HG02610 (cell line): ENCODE results near the gene HPS5.
"Not testable (repeated sequence)": the region's sequence is repeated elsewhere in the genome, so short reads cannot be mapped to it uniquely, and the experiment has no call there.

ENCODE experiments used
- ATAC-seq: cut with Tn5 transposase; IDR thresholded peaks from one replicate; pipeline ENCODE4 v1.9.1; 2021; ENCODE audit warnings: mild to moderate bottlenecking, moderate library complexity; ENCODE audit not compliant: unreplicated experiment

The HPS5 gene, protein sequence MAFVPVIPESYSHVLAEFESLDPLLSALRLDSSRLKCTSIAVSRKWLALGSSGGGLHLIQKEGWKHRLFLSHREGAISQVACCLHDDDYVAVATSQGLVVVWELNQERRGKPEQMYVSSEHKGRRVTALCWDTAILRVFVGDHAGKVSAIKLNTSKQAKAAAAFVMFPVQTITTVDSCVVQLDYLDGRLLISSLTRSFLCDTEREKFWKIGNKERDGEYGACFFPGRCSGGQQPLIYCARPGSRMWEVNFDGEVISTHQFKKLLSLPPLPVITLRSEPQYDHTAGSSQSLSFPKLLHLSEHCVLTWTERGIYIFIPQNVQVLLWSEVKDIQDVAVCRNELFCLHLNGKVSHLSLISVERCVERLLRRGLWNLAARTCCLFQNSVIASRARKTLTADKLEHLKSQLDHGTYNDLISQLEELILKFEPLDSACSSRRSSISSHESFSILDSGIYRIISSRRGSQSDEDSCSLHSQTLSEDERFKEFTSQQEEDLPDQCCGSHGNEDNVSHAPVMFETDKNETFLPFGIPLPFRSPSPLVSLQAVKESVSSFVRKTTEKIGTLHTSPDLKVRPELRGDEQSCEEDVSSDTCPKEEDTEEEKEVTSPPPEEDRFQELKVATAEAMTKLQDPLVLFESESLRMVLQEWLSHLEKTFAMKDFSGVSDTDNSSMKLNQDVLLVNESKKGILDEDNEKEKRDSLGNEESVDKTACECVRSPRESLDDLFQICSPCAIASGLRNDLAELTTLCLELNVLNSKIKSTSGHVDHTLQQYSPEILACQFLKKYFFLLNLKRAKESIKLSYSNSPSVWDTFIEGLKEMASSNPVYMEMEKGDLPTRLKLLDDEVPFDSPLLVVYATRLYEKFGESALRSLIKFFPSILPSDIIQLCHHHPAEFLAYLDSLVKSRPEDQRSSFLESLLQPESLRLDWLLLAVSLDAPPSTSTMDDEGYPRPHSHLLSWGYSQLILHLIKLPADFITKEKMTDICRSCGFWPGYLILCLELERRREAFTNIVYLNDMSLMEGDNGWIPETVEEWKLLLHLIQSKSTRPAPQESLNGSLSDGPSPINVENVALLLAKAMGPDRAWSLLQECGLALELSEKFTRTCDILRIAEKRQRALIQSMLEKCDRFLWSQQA

GRCh38 chr11:18321969-18322711 is at the start of gene HPS5, which contains the start of gene GTF2H1:
TSS of gene HPS5 (minus strand) at chr11:18322140. CDS start at chr11:18317858, 4,282 bp downstream.
TSS of gene GTF2H1 (plus strand) at chr11:18322567. CDS start at chr11:18333075, 10,508 bp downstream.
- peak; percentile 87 for ATAC-seq

DNA sequence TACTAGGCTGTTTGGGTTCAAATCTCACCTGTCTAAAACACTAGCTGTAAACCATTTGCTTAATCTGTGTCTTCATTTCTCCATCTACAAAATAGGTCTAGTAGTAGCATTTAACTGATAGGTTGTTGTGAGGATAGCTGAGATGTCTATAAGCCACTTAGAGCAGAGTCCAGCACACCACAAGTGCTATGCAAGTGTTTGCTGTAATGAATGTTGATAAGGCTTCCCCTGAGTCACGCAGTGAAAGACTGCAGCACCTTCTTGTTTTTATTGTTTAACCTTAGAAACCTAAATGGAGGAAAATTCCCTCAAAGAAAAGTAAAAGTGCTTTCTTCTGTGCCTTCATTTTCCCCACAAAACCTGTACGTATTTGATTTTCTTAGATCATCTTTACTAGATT is 49.3 kb upstream of the HPS5 start:
- no peak for ATAC-seq

GRCh38 chr11:18369398-18369797 is 47.5 kb upstream of the HPS5 start:
- no peak for ATAC-seq

DNA sequence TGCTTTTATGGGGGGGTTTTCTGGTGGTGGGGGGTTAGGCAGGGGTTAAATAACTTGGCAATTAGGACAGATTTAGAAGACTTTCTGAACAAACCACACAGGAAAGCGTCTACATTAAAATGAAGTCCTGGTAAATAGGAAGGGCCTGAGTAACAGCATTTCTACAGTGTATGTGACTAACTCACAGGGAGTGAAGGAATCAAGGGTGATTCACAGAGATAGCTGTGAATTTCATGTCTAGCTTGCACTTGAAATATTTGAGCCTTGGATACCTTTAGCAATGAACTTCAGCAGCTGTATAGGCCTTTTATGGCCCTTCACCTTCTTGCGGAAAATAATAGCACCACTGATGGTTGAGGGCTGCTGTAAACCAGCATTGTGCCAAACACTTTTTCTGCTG is 46.3 kb upstream of the HPS5 start:
- no peak for ATAC-seq

- no peak for ATAC-seq
Measured at GRCh38 chr11:18367431-18367830, 45.5 kb upstream of the HPS5 start.

- no peak for ATAC-seq
Measured at GRCh38 chr11:18366286-18366685, 44.3 kb upstream of the HPS5 start.

GRCh38 chr11:18365741-18366140 is 43.8 kb upstream of the HPS5 start:
- no peak for ATAC-seq

DNA sequence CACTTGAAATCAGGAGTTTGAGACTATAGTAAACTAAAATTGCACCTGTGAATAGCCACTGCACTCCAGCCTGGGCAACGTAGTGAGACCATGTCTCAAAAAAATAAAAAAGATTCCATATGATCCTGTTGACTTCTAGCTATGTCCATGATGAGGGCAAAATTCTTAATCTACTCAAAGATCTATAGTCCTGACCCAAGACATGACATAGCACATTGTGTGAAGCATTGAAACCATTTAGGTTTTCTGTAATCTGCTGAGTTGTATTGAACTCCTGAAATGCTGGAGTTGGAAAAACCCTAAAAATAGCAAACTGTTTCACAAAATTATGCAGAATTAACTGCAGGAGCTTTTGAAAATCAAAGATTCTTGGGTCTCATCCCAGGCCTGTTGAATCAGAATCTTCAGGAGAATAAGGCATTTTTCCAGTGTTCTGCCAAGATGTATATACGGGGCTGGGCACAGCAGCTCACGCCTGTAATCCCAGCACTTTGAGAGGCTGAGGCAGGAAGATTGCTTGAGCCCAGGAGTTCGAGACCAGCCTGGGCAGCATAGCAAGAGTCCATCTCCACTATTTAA is 42.6 kb upstream of the HPS5 start:
- no peak for ATAC-seq

DNA sequence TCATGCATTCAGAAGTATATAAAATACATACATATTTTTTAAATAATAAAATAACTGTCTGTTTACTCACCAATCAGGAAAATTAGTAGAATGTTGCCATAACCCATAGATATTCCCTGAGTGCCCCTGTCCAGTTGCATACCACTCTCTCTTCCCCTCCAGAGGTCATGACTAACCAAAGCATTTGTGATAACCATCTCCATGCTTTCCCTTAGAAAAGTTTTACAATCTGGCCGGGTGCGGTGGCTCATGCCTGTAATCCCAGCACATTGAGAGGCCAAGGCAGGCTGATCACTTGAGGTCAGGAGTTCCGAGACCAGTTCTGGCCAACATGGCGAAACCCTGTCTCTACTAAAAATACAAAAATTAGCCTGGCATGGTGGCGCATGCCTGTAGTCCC is 39.2 kb upstream of the HPS5 start:
- no peak for ATAC-seq

- no peak for ATAC-seq
Measured at GRCh38 chr11:18358646-18359045, 36.7 kb upstream of the HPS5 start.

- ATAC-seq, result no peak
Measured at GRCh38 chr11:18352581-18352980, 30.6 kb upstream of the HPS5 start.

- no peak for ATAC-seq
Measured at GRCh38 chr11:18347471-18348125, 25.7 kb upstream of the HPS5 start.

GRCh38 chr11:18332891-18333290 is 11.0 kb upstream of the HPS5 start:
- ATAC-seq, result no peak

DNA sequence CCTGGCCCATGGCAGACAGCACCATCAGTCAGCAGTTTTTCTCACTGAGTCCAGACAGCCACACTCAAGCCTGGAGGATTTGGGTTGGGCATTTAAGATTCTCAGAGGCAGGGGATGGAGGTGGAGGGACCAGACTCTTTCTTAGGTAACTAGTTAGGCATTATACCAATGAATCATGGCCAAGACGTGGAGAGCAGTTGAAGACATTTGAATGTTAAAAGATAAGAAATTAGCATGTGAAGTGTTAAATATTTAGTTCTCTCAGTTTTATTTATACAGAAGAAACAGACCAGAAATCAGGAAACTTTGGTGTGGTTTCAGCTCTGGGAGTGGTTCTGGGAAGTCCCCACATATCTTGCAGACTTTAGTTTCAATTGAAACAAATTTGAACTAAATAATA is 10.4 kb upstream of the HPS5 start:
- ATAC-seq, result no peak

GRCh38 chr11:18330921-18331320 is 9.0 kb upstream of the HPS5 start:
- no peak for ATAC-seq

DNA sequence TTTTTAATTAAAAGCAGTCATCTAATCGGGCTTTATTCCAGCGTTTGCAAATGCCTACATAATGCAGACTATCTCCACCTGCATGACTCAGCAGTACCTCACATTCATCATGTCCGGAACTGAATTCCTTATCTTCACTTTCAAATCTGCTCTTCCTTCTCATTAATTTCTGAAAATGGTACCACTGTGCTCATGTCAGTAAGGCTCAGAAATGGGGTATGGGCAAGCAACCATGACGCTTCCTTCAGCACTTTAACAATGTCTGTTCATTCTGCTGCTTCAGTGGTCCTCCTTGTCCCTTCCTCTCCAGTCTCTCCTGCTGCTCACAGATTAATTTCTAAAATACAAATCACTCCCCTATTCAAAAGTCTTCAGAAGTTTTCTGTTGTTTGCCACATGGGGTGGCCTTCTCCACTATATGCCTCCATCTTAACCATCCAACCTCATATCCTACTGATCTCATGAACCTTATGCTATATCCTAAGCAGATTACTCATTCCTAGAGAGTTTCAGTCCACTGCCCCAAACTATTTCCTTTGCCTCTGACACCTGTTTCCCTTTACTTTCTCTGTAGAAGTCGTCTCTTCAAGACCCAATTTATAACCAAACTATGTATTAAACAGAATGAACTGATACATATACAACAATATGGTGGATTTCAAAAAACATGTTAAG is 7.4 kb upstream of the HPS5 start:
- peak; percentile 73 for ATAC-seq

DNA sequence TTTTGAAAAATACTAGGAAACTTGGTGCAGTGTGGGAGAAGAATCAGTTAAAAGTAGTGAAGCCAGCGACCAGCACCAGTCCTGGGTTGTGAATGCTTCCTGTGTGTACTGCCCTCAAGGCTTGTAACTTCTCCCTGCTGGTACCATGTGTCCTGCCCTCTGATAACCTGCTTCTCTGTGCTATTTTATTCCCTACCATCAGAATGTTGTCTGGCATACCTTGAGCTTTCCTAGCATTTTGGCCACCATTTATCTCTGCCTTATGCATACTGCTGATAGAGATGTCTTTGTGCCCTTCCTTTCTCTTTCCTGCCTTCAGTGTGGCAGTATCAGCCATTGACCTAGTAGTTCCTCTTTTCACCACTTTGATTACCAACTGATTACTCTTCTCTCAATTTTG is 2.4 kb upstream of the HPS5 start:
- no peak for ATAC-seq

DNA sequence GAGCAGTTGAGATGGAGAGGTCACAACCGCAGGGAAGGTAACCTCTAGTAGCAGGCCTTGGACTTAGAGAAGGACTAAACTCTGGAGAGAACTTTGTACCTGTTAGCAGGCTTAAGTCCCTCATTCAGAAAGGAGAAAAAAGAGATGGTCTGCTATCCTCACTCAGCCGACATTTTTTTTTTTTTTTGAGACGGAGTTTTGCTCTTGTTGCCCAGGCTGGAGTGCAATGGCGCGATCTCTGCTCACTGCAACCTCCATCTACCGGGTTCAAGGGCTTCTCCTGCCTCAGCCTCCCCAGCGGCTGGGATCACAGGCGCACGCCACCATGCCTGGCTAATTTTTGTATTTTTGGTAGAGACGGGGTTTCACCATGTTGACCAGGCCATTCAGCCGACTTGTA is 1.9 kb upstream of the HPS5 start:
- not testable (repeated sequence) for ATAC-seq
